Cardiac muscle cell (in vitro differentiated cells and primary cell): ENCODE measurements around the gene ATP4A. TPM values are rescaled to one million over a fixed set of nuclear protein-coding genes. Genes with fewer than 3 reads are reported as not detected.
A peak's percentile ranks its signal among the peaks of the same experiment; 100 is the strongest.

Source experiments
- DNase-seq, 2 donors: peaks; one replicate each; pipeline versions ENCODE4 v3.0.0 to v3.0.0-alpha.2; 2010 to 2017; ENCODE audit warnings: low read depth in 1 of 2, low spot score in 1 of 2
- H3K27ac ChIP-seq: fragments of 200-600 bp; sonication (generic); 2 replicates; pipeline ENCODE4 v1.5.1; 2016
- H3K27me3 ChIP-seq: fragments of 200-600 bp; sonication (generic); 2 replicates; pipeline ENCODE4 v1.6.0; 2016; ENCODE audit warnings: control low read depth
- H3K36me3 ChIP-seq: fragments of 200-600 bp; sonication (generic); 2 replicates; pipeline ENCODE4 v1.5.1; 2016; ENCODE audit warnings: control low read depth
- H3K4me1 ChIP-seq: fragments of 200-600 bp; sonication (generic); 2 replicates; pipeline ENCODE4 v1.8.1; 2017; ENCODE audit warnings: low read depth, mild to moderate bottlenecking, mixed run types
- H3K4me3 ChIP-seq: fragments of 200-600 bp; sonication (generic); 2 replicates; pipeline ENCODE4 v1.5.1; 2016; ENCODE audit warnings: mild to moderate bottlenecking
- H3K9me3 ChIP-seq: fragments of 200-600 bp; sonication (generic); 2 replicates; pipeline ENCODE4 v1.5.1; 2017; ENCODE audit warnings: low read depth, mild to moderate bottlenecking, control low read depth
- CTCF ChIP-seq: IDR thresholded peaks from 2 replicates; pipeline ENCODE4 v1.5.1; 2012; ENCODE audit warnings: low read depth, mild to moderate bottlenecking, low read length
- polyA plus RNA-seq: library from polyadenylated mRNA; unstranded; fragments of >200 nt; fragmentation: Nextera tagmentation; extraction: Ambion mirVana; gene quantifications from 2 replicates; pipeline ENCODE4 v1.2.1, GENCODE V29; 2016
- total RNA-seq: library from RNA; depleted of rRNA; stranded (reverse); fragments of >200 nt; gene quantifications from 2 replicates; pipeline ENCODE4 v1.2.3, GENCODE V29; 2016

The ATP4A gene
- total and polyA plus RNA-seq, 2 experiments from 2014 or later, result 0.10 to 0.74 TPM

- Histone ChIP-seq H3K27ac (no peak overlapping the region), H3K27me3 (no peaks in the 10 kb centered on the region), H3K36me3 (no peaks in the 10 kb centered on the region), H3K4me3 (peak overlapping the region; percentile 58), H3K4me1 (peaks cover 3% of the 10 kb centered on the region), H3K9me3 (no peaks in the 10 kb centered on the region)
- no peak for TF ChIP-seq CTCF
- no peak for DNase-seq
Measured at GRCh38 chr19:35544110-35544802, 19.2 kb downstream of the ATP4A start.

GRCh38 chr19:35543280-35544109, 20.0 kb downstream of the ATP4A start:
- no peak for DNase-seq
- peaks cover 3% of the 10 kb centered on the region for H3K4me1 ChIP-seq
- H3K4me3 ChIP-seq, result no peak overlapping the region
- no peaks in the 10 kb centered on the region for H3K36me3 ChIP-seq
- TF ChIP-seq CTCF, result no peak
- no peaks in the 10 kb centered on the region for H3K27me3 ChIP-seq
- H3K27ac ChIP-seq, result no peak overlapping the region
- no peaks in the 10 kb centered on the region for H3K9me3 ChIP-seq

- peaks cover 3% of the 10 kb centered on the region for H3K4me1 ChIP-seq
- no peak overlapping the region for H3K4me3 ChIP-seq
- H3K36me3 ChIP-seq, result no peaks in the 10 kb centered on the region
- no peak for TF ChIP-seq CTCF
- H3K27ac ChIP-seq, result no peak overlapping the region
- H3K9me3 ChIP-seq, result no peaks in the 10 kb centered on the region
- no peak for DNase-seq
- no peaks in the 10 kb centered on the region for H3K27me3 ChIP-seq
Measured at GRCh38 chr19:35542209-35542608, 21.2 kb downstream of the ATP4A start.

- no peak for DNase-seq
- no peak for TF ChIP-seq CTCF
- Histone ChIP-seq H3K27me3 (no peaks in the 10 kb centered on the region), H3K4me1 (peaks cover 3% of the 10 kb centered on the region), H3K9me3 (no peaks in the 10 kb centered on the region), H3K4me3 (no peak overlapping the region), H3K36me3 (no peaks in the 10 kb centered on the region), H3K27ac (no peak overlapping the region)
Measured at GRCh38 chr19:35540356-35540927, 23.0 kb downstream of the ATP4A start.

- no peak for TF ChIP-seq CTCF
- no peak for DNase-seq
- H3K27me3 ChIP-seq, result no peaks in the 10 kb centered on the region
- peaks cover 3% of the 10 kb centered on the region for H3K4me1 ChIP-seq
- no peak overlapping the region for H3K27ac ChIP-seq
- H3K4me3 ChIP-seq, result no peak overlapping the region
- no peaks in the 10 kb centered on the region for H3K9me3 ChIP-seq
- H3K36me3 ChIP-seq, result no peaks in the 10 kb centered on the region
Measured at GRCh38 chr19:35539850-35540249, 23.6 kb downstream of the ATP4A start.
